Hepatocyte (in vitro differentiated cells): ENCODE measurements around the gene CD300H. TPM values are rescaled to one million over a fixed set of nuclear protein-coding genes. Genes with fewer than 3 reads are reported as not detected.
"Not testable (repeated sequence)": the region's sequence is repeated elsewhere in the genome, so short reads cannot be mapped to it uniquely, and the experiment has no call there.

ENCODE experiments used
- DNase-seq: peaks from one replicate; pipeline ENCODE4 v3.0.0-alpha.2; 2016; ENCODE audit warnings: low spot score
- H2AFZ ChIP-seq: fragments of 200-600 bp; sonication (generic); 2 replicates; pipeline ENCODE4 v1.6.0; 2016; ENCODE audit warnings: antibody characterized with exemption, mild to moderate bottlenecking
- H3K27ac ChIP-seq: fragments of 200-600 bp; sonication (generic); 2 replicates; pipeline ENCODE4 v1.5.1; 2016; ENCODE audit warnings: mild to moderate bottlenecking
- H3K27me3 ChIP-seq: fragments of 200-600 bp; sonication (generic); 2 replicates; pipeline ENCODE4 v1.6.1; 2016
- H3K36me3 ChIP-seq: fragments of 200-600 bp; sonication (generic); replicated peaks from 2 replicates; pipeline ENCODE4 v1.5.1; 2016; ENCODE audit warnings: low read depth; ENCODE audit not compliant: insufficient read depth
- H3K4me1 ChIP-seq: fragments of 200-600 bp; sonication (generic); 2 replicates; pipeline ENCODE4 v1.5.1; 2016; ENCODE audit warnings: mild to moderate bottlenecking, moderate library complexity; ENCODE audit not compliant: insufficient read depth
- H3K4me2 ChIP-seq: fragments of 200-600 bp; sonication (generic); 2 replicates; pipeline ENCODE4 v1.6.0; 2016
- H3K4me3 ChIP-seq: fragments of 200-600 bp; sonication (generic); 2 replicates; pipeline ENCODE4 v1.5.1; 2016; ENCODE audit warnings: mild to moderate bottlenecking
- H3K79me2 ChIP-seq: fragments of 200-600 bp; sonication (generic); 2 replicates; pipeline ENCODE4 v1.6.0; 2017; ENCODE audit warnings: mild to moderate bottlenecking
- H3K9me2 ChIP-seq: fragments of 200-600 bp; sonication (generic); replicated peaks from 2 replicates; pipeline ENCODE4 v1.6.0; 2017; ENCODE audit warnings: mild to moderate bottlenecking; ENCODE audit not compliant: insufficient read depth
- H3K9me3 ChIP-seq: fragments of 200-600 bp; sonication (generic); 2 replicates; pipeline ENCODE4 v1.5.1; 2016; ENCODE audit warnings: low read depth, mild to moderate bottlenecking
- H4K20me1 ChIP-seq: fragments of 200-600 bp; sonication (generic); 2 replicates; pipeline ENCODE4 v1.6.0; 2016; ENCODE audit warnings: mild to moderate bottlenecking; ENCODE audit not compliant: insufficient read depth, poor library complexity, severe bottlenecking
- EZH2 ChIP-seq: fragments of 200-600 bp; sonication (generic); IDR thresholded peaks from 2 replicates; pipeline ENCODE4 v1.6.1; 2016; ENCODE audit warnings: antibody characterized with exemption, mild to moderate bottlenecking, borderline replicate concordance
- EZH2phosphoT487 ChIP-seq: fragments of 200-600 bp; sonication (generic); IDR thresholded peaks from one replicate; pipeline ENCODE4 v1.6.1; 2018; ENCODE audit warnings: antibody characterized with exemption, mild to moderate bottlenecking, low read depth, moderate library complexity; ENCODE audit not compliant: unreplicated experiment, severe bottlenecking
- WGBS: methylation state at CpG from one replicate; pipeline ENCODE4 v1.1.6; 2016; ENCODE audit warnings: low lambda C conversion rate; ENCODE audit errors: missing lambda C conversion rate; 5-methylcytosine and 5-hydroxymethylcytosine counted together
- polyA plus RNA-seq: library from polyadenylated mRNA; unstranded; fragments of >200 nt; fragmentation: Nextera tagmentation; extraction: Ambion mirVana; gene quantifications from 2 replicates; pipeline ENCODE4 v1.2.1, GENCODE V29; 2016
- total RNA-seq: library from RNA; depleted of rRNA; stranded (reverse); fragments of >200 nt; gene quantifications from 2 replicates; pipeline ENCODE4 v1.2.3, GENCODE V29; 2014
- TF ChIP-seq, protein P1 (sequence below): fragments of 200-600 bp; sonication (generic); IDR thresholded peaks from 2 replicates; pipeline ENCODE4 v1.5.1; 2016; ENCODE audit warnings: antibody characterized with exemption, mild to moderate bottlenecking; ENCODE audit not compliant: poor library complexity

CD300H gene
- total and polyA plus RNA-seq, 2 experiments from 2014 or later: 0.67 TPM; not detected in 1

- no peak for TF ChIP-seq EZH2phosphoT487
- TF ChIP-seq, protein P1, sequence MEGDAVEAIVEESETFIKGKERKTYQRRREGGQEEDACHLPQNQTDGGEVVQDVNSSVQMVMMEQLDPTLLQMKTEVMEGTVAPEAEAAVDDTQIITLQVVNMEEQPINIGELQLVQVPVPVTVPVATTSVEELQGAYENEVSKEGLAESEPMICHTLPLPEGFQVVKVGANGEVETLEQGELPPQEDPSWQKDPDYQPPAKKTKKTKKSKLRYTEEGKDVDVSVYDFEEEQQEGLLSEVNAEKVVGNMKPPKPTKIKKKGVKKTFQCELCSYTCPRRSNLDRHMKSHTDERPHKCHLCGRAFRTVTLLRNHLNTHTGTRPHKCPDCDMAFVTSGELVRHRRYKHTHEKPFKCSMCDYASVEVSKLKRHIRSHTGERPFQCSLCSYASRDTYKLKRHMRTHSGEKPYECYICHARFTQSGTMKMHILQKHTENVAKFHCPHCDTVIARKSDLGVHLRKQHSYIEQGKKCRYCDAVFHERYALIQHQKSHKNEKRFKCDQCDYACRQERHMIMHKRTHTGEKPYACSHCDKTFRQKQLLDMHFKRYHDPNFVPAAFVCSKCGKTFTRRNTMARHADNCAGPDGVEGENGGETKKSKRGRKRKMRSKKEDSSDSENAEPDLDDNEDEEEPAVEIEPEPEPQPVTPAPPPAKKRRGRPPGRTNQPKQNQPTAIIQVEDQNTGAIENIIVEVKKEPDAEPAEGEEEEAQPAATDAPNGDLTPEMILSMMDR: no peak
- no peak for TF ChIP-seq EZH2
- DNase-seq: no peak
- no peaks in the 10 kb centered on the region for H3K79me2 ChIP-seq
- no peaks in the 10 kb centered on the region for H3K36me3 ChIP-seq
- H2AFZ ChIP-seq: no peak overlapping the region
- no peak overlapping the region for H3K4me2 ChIP-seq
- H3K27me3 ChIP-seq: no peaks in the 10 kb centered on the region
- no peaks in the 10 kb centered on the region for H4K20me1 ChIP-seq
- no peak overlapping the region for H3K27ac ChIP-seq
- no peaks in the 10 kb centered on the region for H3K9me3 ChIP-seq
- no peak overlapping the region for H3K4me3 ChIP-seq
- 94% methylated on average over 21 of the region's 21 CpGs for WGBS
- H3K4me1 ChIP-seq: no peaks in the 10 kb centered on the region
- H3K9me2 ChIP-seq: no peaks in the 10 kb centered on the region
Measured at GRCh38 chr17:74520790-74521480, 46.4 kb downstream of the CD300H start.

GRCh38 chr17:74520016-74520434, 47.3 kb downstream of the CD300H start:
- H3K27me3 ChIP-seq: no peaks in the 10 kb centered on the region
- 97% methylated on average over 3 of the region's 3 CpGs for WGBS
- no peak for DNase-seq
- H3K9me2 ChIP-seq: no peaks in the 10 kb centered on the region
- no peaks in the 10 kb centered on the region for H4K20me1 ChIP-seq
- no peaks in the 10 kb centered on the region for H3K36me3 ChIP-seq
- H3K4me2 ChIP-seq: no peak overlapping the region
- no peaks in the 10 kb centered on the region for H3K4me1 ChIP-seq
- TF ChIP-seq EZH2 (no peak), EZH2phosphoT487 (no peak)
- TF ChIP-seq, protein P1: no peak
- no peaks in the 10 kb centered on the region for H3K9me3 ChIP-seq
- H3K4me3 ChIP-seq: no peak overlapping the region
- no peak overlapping the region for H2AFZ ChIP-seq
- no peak overlapping the region for H3K27ac ChIP-seq
- no peaks in the 10 kb centered on the region for H3K79me2 ChIP-seq

DNA sequence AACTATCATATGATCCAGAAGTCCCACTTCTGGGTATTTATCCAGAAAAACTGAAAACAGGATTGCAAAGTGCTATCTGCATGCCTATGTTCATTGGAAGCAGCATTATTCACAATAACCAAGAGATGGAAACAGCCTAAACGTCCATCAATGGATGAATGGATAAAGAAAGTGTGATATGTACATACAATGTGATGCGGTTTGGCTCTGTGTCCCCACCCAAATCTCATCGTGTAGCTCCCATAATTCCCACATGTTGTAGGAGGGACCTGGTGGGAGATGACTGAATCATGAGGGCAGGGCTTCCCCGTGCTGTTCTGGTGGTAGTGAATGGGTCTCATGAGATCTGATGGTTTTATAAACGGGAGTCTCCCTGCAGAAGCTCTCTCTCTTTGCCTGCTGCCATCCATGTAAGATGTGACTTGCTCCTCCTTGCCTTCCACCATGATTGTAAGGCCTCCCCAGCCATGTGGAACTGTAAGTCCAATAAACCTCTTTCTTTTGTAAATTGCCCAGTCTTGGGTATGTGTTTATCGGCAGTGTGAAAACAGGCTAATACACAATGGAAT, 48.8 kb downstream of the CD300H start:
- H3K27ac ChIP-seq, H3K4me1 ChIP-seq, H4K20me1 ChIP-seq, H3K4me2 ChIP-seq, H3K9me3 ChIP-seq, H3K27me3 ChIP-seq, H3K4me3 ChIP-seq, DNase-seq, H3K9me2 ChIP-seq, H3K36me3 ChIP-seq, H2AFZ ChIP-seq, H3K79me2 ChIP-seq: not testable (repeated sequence)
- 79% methylated on average over 6 of the region's 6 CpGs for WGBS

GRCh38 chr17:74516561-74517328, 50.6 kb downstream of the CD300H start:
- DNase-seq: no peak
- no peaks in the 10 kb centered on the region for H3K9me3 ChIP-seq
- TF ChIP-seq, protein P1: no peak
- TF ChIP-seq EZH2: no peak
- TF ChIP-seq EZH2phosphoT487: no peak
- H3K9me2 ChIP-seq: no peaks in the 10 kb centered on the region
- H3K36me3 ChIP-seq: no peaks in the 10 kb centered on the region
- no peaks in the 10 kb centered on the region for H3K27me3 ChIP-seq
- no peaks in the 10 kb centered on the region for H3K79me2 ChIP-seq
- H3K4me2 ChIP-seq: no peak overlapping the region
- no peak overlapping the region for H3K4me3 ChIP-seq
- no peak overlapping the region for H2AFZ ChIP-seq
- 93% methylated on average over 3 of the region's 3 CpGs for WGBS
- H3K27ac ChIP-seq: no peak overlapping the region
- H4K20me1 ChIP-seq: no peaks in the 10 kb centered on the region
- H3K4me1 ChIP-seq: no peaks in the 10 kb centered on the region
